ENCODE results near the gene IFNB1.

Gene IFNB1

DNA sequence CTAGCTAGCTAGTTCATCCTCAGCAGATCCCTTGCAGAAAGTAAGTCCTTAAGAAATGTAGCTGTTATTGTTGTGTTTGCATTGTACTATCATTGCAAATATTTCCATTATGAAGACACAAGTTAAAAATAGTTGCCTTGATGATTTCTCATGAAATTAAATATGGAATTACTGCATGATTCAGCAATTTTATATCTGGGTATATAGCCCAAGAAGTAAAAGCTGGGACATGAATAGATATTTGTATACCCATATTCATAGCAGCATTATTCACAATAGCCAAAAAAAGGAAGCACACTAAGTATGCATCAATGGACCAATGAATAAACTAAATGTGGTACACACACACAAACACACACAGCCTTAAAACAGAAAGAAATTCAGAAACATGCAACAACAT is 6.8 kb downstream of the IFNB1 start:
- no peak for DNase-seq (ENCODE audit: low read depth in 3 of 3, low spot score in 1 of 3)

DNA sequence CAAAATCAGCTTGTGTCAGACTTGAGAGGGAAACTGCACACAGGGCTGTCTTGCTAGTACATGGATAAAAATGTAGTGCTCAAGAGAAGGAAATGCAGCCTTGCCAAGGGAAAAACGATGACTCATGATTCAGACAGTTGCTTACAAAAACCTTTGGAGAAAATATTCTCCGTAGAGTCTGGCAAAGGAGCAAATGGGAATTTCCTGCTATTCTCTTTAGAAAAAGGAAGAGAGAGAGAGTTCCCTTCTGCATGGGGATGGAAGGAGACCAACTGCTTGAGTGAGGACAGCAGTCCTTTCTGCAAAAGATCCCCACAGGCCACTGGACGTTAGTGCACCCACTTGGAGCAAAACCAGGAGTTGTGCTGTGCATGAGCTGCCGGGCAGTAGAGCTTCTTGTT is 7.6 kb downstream of the IFNB1 start:
- no peak for DNase-seq (ENCODE audit: low read depth in 3 of 3, low spot score in 1 of 3)

DNA sequence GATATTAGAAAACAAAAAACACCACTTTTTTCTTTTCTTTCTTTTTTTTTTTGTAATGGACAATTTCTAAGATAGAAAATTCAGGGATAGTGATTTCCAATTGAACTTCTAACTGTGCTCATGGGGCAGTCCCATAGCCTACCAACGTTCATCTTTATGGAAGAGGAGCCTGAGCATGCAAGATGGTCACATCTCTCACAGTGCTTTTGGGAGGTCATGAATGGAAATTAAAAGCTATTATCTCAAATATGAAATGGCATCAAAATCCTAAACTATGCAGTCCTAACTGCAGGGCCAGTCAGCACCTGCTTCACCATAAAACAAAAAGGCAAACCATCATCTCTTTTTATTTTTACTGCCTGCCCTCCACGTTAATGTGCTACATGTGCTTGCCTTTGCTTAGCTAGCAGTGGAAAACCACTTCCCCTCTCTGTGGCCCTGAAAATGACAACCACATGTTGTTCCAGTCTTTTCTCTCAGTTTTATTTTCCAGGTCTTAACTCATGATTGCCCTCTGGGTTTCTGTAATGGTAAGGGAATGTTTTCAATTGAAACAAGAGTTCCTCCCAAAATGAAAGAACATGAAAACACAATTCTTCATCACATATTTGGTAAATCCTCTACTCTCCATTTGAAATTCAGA is 16.7 kb downstream of the IFNB1 start:
- no peak for DNase-seq (ENCODE audit: low read depth in 3 of 3, low spot score in 1 of 3)

DNA sequence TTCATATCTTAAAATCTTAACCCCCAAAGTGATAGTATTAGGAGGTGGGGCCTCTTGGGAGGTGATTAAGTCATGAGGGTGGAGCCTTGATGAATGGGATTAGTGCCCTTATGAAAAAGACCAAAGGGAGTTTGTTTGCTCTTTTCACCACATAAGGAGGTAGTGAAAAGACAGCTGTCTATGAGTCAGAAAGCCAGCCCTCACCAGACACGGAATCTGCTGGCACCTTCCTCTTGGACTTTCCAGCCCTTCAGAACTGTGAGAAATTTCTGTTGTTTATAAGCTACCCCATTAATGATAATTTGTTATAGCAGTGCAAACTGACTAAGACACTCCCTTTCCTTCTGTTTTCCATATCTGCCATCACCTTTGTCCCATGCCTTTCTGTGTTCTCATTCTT is 20.8 kb downstream of the IFNB1 start:
- DNase-seq (ENCODE audit: low read depth in 3 of 3, low spot score in 1 of 3): no peak

DNA sequence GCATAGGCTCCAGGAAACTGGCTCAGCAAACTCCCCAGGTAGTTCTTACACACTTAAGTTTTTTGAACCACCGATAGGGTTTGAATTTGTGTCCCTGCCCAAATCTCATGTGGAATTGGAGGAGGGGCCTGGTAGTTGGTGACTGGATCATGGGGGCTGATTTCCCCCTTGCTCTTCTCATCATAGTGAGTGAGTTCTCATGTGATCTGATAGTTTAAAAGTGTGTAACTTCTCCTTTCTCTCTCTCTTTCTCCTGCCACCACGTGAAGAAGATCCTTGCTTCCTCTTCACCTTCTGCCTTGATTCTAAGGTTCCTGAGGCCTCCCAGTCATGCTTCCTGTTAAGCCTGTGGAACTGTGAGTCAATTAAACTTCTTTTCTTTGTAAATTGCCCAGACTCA is 23.9 kb downstream of the IFNB1 start:
- no peak for DNase-seq (ENCODE audit: low read depth in 3 of 3, low spot score in 1 of 3)

DNA sequence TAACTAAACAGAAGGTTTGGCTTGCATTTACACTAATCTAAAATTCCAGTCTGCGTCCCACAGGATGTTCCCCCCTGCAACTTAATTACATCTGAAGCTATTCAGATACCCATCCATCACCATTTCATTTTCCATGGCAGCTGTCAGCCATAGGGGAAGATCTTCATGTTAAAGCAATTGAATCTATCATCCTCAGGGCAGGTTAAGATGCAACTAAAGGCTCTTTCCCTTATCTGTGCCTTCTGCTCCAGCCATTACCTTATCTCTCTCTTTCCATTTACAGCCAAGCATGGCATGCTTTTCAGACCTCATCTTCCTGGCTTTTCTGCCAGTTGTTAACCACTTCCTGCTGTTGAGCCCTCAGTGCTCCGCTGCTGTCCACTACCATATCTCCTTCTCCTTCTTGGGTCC is 30.5 kb downstream of the IFNB1 start:
- no peak for DNase-seq (ENCODE audit: low read depth in 3 of 3, low spot score in 1 of 3)

DNA sequence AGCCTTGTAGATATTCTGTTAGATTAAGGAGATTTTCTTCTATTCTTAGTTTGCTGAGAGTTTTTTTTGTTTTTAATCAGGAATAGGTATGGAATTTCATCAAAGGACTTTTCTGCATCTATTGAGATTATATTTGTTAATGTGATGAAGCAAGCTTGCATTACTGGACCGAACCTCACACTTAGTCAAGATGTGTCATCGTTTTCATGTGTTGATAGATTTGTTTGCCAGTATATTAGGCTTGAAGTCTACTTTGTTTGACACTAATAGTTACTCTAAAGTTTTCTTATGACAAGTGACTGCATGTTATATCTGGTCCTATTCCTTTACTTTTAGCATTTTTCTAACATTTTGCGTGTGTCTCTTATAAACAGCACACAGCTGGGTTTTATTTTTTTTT is 33.9 kb downstream of the IFNB1 start:
- DNase-seq (ENCODE audit: low read depth in 3 of 3, low spot score in 1 of 3): no peak

DNA sequence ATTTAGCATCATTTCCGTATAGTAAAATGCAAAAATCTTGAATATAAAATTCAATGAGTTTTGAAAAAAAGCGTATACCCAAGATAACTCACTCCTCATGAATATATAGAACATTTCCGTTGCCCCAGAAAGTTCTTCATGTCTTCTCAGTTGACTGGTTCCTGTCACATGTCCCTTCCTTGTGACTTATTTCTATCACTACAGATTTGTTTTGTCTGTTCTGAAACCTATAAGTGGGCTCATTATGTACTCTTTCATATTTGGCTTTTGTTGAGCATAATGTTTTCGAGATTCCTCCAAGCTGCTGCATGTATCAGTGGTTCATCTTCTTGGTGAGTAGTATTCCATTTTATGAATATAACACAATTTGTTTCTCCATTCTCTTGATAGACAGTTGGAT is 35.3 kb downstream of the IFNB1 start:
- no peak for DNase-seq (ENCODE audit: low read depth in 3 of 3, low spot score in 1 of 3)

DNA sequence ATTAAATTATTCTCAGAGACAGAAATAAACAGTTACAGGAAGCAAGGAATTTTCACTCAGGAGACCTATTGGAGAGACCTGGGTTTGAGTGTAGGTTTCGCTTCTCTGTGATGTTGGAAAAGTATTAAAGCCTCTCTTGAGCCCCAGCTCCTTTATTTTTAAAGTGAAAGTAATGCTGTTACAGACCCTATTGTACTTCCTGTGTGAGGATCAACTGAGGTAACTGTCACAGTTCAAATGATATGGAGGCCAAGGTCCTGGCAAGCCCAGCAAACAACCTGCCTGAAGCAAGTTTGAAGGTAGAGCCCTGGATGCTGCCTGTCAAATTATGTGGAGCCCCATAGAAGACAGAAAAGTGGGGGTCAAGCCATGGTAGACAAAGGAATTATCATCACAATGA is 38.4 kb downstream of the IFNB1 start:
- DNase-seq (ENCODE audit: low read depth in 3 of 3, low spot score in 1 of 3): no peak

DNA sequence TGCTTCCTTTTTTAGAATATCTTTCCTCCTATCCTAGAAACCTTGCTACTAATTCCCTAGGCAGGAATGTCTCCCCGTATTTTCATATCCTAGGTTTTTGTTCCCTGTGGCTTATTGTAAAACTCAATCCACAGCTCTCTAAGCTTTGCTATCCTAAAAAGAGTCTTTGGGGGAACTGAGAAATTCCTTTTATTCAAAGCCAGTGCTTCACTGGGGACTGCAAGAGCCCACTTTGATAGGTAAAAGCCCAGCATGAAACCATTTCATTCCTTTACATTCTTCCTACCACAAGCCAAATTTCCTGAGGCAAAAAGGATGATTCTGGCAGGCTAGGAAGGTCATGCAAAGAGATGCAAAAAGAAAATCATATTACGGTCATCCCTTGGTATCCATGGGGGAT is 40.5 kb downstream of the IFNB1 start:
- no peak for DNase-seq (ENCODE audit: low read depth in 3 of 3, low spot score in 1 of 3)

DNA sequence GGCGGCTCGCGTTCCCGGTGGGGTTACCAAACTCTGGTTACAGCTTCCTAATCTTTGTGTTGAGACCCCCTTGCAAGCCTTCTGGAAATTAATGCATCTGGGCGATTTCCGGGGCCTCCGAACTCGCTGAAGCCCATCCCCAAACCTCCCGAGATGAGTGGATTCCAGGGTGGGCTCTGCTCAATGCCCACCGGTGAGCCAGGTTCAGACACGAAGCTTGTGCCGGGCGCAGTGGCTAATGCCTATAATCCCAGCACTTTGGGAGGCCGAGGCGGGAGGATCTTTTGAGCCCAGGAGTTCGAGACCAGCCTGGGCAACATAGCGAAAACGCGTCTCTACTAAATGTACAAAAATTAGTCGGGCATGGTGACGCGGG is 45.9 kb downstream of the IFNB1 start:
- no peak for DNase-seq (ENCODE audit: low read depth in 3 of 3, low spot score in 1 of 3)

DNA sequence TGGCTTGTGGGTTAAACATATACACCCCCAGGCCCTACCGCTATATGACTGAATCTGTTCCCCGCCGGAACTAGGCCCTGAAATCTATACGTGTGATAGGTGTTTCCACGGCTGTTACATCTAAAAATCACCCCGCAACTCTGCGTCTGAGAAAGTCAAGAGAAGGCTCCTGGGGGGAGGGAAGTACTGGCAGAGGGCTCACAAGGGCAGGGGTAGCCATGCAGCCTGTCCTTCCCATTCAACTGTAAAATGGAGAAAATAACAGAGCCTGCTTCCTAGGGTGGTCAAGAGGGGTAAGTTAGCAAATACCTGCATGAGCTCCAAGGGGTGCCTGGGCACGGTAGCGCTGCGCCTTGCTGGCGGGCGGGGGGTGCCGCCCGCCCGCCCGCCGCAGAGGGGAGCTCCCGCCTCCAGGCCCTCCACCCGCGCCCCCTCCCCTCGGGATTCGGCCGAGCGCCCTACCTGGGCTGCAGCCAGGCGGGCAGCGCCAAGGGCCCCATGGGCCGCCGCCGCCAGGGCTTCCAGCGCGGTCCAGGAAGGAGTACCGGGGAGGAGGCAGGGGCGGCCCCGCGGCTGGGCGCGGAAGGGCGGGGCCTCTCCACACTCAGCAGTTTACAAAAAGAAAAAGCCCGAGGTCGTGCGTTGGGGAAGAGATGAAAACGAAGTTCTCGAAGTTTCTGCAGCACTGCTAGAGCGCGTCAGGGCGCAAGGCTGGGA is 46.5 kb downstream of the IFNB1 start, which contains the start of gene HACD4:
HACD4 (minus strand) TSS at position 550 of the 717 bp plus-strand sequence; CDS start at position 500, 50 bp downstream.
- DNase-seq (ENCODE audit: low read depth in 3 of 3, low spot score in 1 of 3): peak; percentile 18 to 44 (median 32)

DNA sequence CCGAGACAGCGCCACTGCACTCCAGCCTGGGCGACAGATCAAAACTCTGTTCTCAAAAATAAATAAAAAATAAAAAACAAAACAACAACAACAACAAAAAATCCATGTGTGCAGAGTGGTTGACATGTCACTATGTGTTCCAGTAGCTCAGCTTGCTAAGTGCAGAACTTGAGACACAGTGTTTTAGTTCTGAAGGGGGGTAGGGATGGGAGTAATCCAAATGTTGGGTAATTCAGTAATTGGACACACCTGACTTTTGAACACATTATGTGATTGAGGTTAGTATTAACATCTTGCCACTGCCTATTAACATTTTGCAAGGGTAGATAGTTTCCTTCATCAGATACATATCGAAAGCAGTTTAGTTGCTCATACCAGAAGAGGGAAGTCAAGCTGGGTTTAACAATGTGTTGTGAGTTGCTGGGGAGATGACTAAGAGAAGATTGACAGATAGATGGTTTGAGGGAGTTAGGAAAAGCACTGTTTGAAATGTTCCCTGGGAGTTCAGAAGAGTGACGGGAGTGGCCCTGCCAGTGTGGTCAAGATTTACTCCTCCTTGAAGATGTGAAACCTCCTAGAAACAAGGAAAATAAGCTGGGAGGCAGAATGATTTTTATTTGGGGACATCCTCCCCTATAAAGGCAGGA is 47.2 kb downstream of the IFNB1 start:
- no peak for DNase-seq (ENCODE audit: low read depth in 3 of 3, low spot score in 1 of 3)

DNA sequence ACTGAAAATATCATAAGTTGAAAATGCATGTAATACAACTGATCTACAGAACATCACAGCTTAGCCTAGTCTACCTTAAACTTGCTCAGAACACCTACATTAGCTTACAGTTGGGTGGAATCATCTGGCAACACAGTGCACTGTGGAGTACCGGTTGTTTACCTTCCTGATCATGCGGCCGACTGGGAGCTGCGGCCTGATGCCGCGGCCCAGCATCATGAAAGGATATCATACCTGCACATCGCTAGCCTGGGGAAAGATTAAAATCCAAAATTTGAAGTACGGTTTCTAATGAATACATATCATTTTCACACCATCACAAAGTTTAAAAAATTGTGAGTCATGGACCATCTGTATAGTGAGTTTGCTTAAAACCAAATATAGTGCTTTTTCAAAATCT is 48.1 kb downstream of the IFNB1 start:
- DNase-seq (ENCODE audit: low read depth in 3 of 3, low spot score in 1 of 3): no peak

DNA sequence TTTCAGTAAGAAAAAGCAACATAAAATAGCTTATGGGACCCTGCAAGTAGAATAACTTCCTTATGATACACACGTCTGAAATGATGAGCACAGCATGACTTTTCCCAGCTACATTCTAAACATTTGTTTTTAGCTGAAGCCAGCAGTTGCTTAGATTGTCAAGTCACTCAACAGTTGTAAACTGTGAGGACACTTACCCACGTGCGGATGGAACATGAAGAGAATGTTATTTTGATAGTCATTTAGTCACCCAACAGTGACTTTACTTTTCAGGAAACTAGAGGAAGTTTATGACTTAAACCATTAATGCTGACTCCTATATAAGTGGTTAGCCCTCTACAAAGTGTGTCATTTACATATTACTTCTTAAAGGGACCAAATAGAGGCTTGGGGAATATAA is 49.3 kb downstream of the IFNB1 start:
- no peak for DNase-seq (ENCODE audit: low read depth in 3 of 3, low spot score in 1 of 3)

DNA sequence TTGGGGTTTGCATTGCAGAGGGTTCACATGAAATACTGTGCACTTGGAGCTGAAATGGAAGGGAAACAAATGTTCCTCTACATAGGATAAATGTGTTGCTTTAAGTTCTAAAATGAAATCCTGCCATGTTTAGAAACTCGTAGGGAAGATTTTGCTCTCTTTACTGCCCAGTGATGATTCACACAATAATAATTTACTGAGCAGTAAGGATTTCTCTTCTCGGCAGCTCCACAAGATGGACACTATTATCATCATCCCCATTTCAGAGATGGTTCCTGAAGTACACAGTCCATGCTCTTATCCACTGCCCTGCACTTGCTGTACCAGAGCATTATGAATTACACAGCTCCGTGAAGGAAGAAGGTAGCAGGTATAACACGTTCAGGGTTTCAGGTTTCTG is 50.4 kb downstream of the IFNB1 start:
- no peak for DNase-seq (ENCODE audit: low read depth in 3 of 3, low spot score in 1 of 3)

Measured in stimulated activated CD4-positive, alpha-beta T cell treated with anti-CD3 and anti-CD28 coated beads, TNF-alpha, amount 100 ng/mL, for 1 hour (primary cell).